DMS114 treated with DMSO at 0.1 percent for 48 hours (cell line): ENCODE results near the gene INCENP.
A peak's percentile ranks its signal among the peaks of the same experiment; 100 is the strongest.
"Not testable (repeated sequence)": the region's sequence is repeated elsewhere in the genome, so short reads cannot be mapped to it uniquely, and the experiment has no call there.

ENCODE experiments used
- DNase-seq: peaks from one replicate; lab custom pipeline; 2025; ENCODE audit not compliant: unreplicated experiment; lab: John Stamatoyannopoulos, UW

The INCENP gene

GRCh38 chr11:62123669-62124185, at the start of gene INCENP:
Gene INCENP, plus strand, starts transcription at chr11:62124011. Its CDS starts 4,151 bp downstream, at chr11:62128162.
- DNase-seq = peak; percentile 99

- DNase-seq = no peak
These were observed 48.4 kb upstream of the INCENP start for GRCh38 chr11:62075438-62075837.

GRCh38 chr11:62077132-62077531, 46.7 kb upstream of the INCENP start:
- DNase-seq = no peak

- peak; percentile 58 for DNase-seq
These were observed 42.2 kb upstream of the INCENP start for GRCh38 chr11:62081378-62082291.

GRCh38 chr11:62082292-62082657, 41.5 kb upstream of the INCENP start:
- no peak for DNase-seq

- DNase-seq = not testable (repeated sequence)
These were observed 39.0 kb upstream of the INCENP start for GRCh38 chr11:62084801-62085200.

- DNase-seq = no peak
These were observed 36.1 kb upstream of the INCENP start for GRCh38 chr11:62087694-62088093.

- DNase-seq = no peak
These were observed 35.4 kb upstream of the INCENP start for GRCh38 chr11:62088331-62088933.

- no peak for DNase-seq
These were observed 20.7 kb upstream of the INCENP start for GRCh38 chr11:62103141-62103540.

- DNase-seq = no peak
These were observed 19.8 kb upstream of the INCENP start for GRCh38 chr11:62103986-62104385.

- DNase-seq = no peak
These were observed 18.8 kb upstream of the INCENP start for GRCh38 chr11:62104816-62105653.

GRCh38 chr11:62105667-62106191, 18.1 kb upstream of the INCENP start:
- DNase-seq = no peak

GRCh38 chr11:62108017-62108750, 15.6 kb upstream of the INCENP start:
- peak; percentile 68 for DNase-seq

- no peak for DNase-seq
These were observed 14.8 kb upstream of the INCENP start for GRCh38 chr11:62108971-62109404.

- DNase-seq = no peak
These were observed 8.6 kb upstream of the INCENP start for GRCh38 chr11:62115085-62115694.

GRCh38 chr11:62116451-62116850, 7.4 kb upstream of the INCENP start:
- DNase-seq = no peak

GRCh38 chr11:62119569-62119968, 4.2 kb upstream of the INCENP start:
- DNase-seq = no peak

GRCh38 chr11:62120001-62120400, 3.8 kb upstream of the INCENP start:
- DNase-seq = no peak

- DNase-seq = no peak
These were observed 3.4 kb upstream of the INCENP start for GRCh38 chr11:62120431-62120830.

- DNase-seq = peak; percentile 43
These were observed 1.7 kb upstream of the INCENP start for GRCh38 chr11:62122076-62122475.
